RWPE1 (cell line): Measurements from ENCODE around the gene FBXO44.

Experiments used
- CTCF ChIA-PET: fragments of 350-600 bp; sonication (Branson Sonifier 250); formaldehyde crosslinking; extraction: SDS; loops from one replicate; lab custom pipeline; 2021; lab: Yijun Ruan, JAX
- POLR2A ChIA-PET: fragments of 400-600 bp; formaldehyde crosslinking; extraction: SDS; loops from one replicate; lab custom pipeline; 2020; ENCODE audit warnings: antibody characterized with exemption; ENCODE audit not compliant: low non-redundant PET; lab: Yijun Ruan, JAX
- DNase-seq: peaks from one replicate; pipeline ENCODE4 v3.0.0; 2012; ENCODE audit warnings: low spot score
- H3K27ac ChIP-seq: fragments of 450-650 bp; 2 replicates; pipeline ENCODE4 v1.5.1; 2017
- TF ChIP-seq, protein P1 (sequence below): fragments of 450-650 bp; conservative IDR thresholded peaks from 2 replicates; pipeline ENCODE4 v1.5.1; 2017; ENCODE audit warnings: low read depth, mild to moderate bottlenecking

Gene FBXO44

GRCh38 chr1:11615090-11615489, 39.6 kb upstream of the FBXO44 start:
- TF ChIP-seq, protein P1, sequence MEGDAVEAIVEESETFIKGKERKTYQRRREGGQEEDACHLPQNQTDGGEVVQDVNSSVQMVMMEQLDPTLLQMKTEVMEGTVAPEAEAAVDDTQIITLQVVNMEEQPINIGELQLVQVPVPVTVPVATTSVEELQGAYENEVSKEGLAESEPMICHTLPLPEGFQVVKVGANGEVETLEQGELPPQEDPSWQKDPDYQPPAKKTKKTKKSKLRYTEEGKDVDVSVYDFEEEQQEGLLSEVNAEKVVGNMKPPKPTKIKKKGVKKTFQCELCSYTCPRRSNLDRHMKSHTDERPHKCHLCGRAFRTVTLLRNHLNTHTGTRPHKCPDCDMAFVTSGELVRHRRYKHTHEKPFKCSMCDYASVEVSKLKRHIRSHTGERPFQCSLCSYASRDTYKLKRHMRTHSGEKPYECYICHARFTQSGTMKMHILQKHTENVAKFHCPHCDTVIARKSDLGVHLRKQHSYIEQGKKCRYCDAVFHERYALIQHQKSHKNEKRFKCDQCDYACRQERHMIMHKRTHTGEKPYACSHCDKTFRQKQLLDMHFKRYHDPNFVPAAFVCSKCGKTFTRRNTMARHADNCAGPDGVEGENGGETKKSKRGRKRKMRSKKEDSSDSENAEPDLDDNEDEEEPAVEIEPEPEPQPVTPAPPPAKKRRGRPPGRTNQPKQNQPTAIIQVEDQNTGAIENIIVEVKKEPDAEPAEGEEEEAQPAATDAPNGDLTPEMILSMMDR: no peak
- no peak overlapping the region for H3K27ac ChIP-seq
- ChIA-PET POLR2A (no interaction called here), CTCF (no interaction called here)
- DNase-seq: no peak

DNA sequence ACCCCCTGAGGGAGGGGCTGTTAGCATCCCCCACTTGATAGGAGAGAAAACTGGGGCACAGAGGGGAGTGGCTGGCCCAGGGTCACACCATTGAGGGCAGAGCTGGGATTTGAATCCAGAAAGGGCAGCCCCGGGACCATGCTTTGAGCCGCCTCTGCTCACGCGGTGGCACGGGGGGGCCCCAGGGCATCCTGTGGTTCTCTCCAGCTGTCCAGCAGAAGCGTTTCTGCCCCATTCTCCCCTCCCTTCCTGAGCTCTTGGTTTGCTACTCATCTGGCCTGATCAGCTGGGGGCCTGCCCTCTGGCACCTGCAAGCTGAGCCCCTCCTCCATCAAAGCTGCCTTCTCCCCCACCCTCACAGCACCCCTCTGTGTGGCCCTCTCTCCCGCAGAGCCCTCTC, 37.9 kb upstream of the FBXO44 start:
- no peak overlapping the region for H3K27ac ChIP-seq
- POLR2A ChIA-PET: no interaction called here
- no peak for DNase-seq
- CTCF ChIA-PET: interaction anchor here (0.6 to 0.8 kb wide), 2 partner anchors 25 to 138 kb away, joined by 3 to 4 read pairs; no protein-coding TSS in a partner anchor
- TF ChIP-seq, protein P1: no peak

DNA sequence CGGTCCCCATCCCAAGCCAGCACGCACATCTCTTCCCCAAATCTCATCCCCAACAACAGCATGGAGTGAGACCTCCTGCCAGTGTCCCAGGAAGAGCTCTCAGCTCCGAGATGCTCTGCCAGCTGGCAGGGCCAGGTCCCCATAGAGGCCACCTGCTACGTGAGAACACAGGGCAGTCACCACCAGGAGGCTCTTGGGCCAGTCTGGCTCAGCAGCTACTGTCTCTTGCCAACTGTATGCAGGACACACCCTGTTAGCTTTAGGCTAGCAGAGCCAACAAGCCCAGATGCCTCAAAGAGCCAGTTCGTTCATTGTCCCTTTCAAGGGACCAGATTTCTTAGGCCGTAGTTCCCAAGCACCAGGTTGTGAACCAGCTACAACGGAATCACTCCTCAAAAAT, 37.4 kb upstream of the FBXO44 start:
- POLR2A ChIA-PET: no interaction called here
- no peak overlapping the region for H3K27ac ChIP-seq
- CTCF ChIA-PET: no interaction called here
- TF ChIP-seq, protein P1: no peak
- no peak for DNase-seq

- ChIA-PET CTCF (no interaction called here), POLR2A (no interaction called here)
- TF ChIP-seq, protein P1: no peak
- no peak overlapping the region for H3K27ac ChIP-seq
- no peak for DNase-seq
Measured at GRCh38 chr1:11617741-11618140, 36.9 kb upstream of the FBXO44 start.

GRCh38 chr1:11620405-11620804, 34.3 kb upstream of the FBXO44 start:
- DNase-seq: no peak
- TF ChIP-seq, protein P1: no peak
- ChIA-PET CTCF (no interaction called here), POLR2A (no interaction called here)
- H3K27ac ChIP-seq: no peak overlapping the region

DNA sequence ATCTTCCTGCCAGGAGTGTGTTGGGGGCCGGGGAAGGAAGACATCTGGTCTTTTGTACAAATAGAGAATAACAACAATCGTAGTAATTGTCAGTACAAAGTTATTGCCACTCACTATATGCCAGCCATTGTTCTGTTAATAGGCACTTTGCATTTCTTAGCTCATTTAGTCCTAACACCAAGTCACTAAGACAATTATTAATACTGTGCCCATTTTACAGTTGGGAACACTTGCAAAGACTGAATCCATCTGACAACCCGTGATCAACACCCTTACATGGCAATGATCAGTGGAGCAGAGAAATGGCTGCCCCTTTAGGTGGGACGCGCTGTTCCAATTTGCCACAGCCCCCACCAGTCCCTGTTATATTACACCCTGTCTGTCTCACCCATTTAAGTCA, 33.8 kb upstream of the FBXO44 start:
- POLR2A ChIA-PET: no interaction called here
- H3K27ac ChIP-seq: no peak overlapping the region
- no peak for DNase-seq
- CTCF ChIA-PET: no interaction called here
- TF ChIP-seq, protein P1: no peak

GRCh38 chr1:11622398-11622797, 32.3 kb upstream of the FBXO44 start:
- DNase-seq: no peak
- TF ChIP-seq, protein P1: no peak
- POLR2A ChIA-PET: no interaction called here
- no peak overlapping the region for H3K27ac ChIP-seq
- CTCF ChIA-PET: no interaction called here
